Epithelial cell of proximal tubule (primary cell): ENCODE data around the gene SFMBT1. TPM values are rescaled to one million over a fixed set of nuclear protein-coding genes. Genes with fewer than 3 reads are reported as not detected.

ENCODE experiments used
- DNase-seq: peaks from one replicate; pipeline ENCODE4 v3.0.0-alpha.2; 2011; ENCODE audit warnings: low read depth
- H3K4me3 ChIP-seq: 2 replicates; pipeline ENCODE4 v1.5.1; 2011; ENCODE audit warnings: low read depth, mild to moderate bottlenecking, low read length
- total RNA-seq: library from RNA; depleted of rRNA; stranded (reverse); fragments of >200 nt; gene quantifications from 2 replicates; pipeline ENCODE4 v1.2.3, GENCODE V29; 2015
- TF ChIP-seq, protein P1 (sequence below): conservative IDR thresholded peaks from 2 replicates; pipeline ENCODE4 v1.5.1; 2012; ENCODE audit warnings: low read depth, mild to moderate bottlenecking, low read length

SFMBT1 gene
- total RNA-seq, 1 donor from 2014 or later, result 1.8 TPM

DNA sequence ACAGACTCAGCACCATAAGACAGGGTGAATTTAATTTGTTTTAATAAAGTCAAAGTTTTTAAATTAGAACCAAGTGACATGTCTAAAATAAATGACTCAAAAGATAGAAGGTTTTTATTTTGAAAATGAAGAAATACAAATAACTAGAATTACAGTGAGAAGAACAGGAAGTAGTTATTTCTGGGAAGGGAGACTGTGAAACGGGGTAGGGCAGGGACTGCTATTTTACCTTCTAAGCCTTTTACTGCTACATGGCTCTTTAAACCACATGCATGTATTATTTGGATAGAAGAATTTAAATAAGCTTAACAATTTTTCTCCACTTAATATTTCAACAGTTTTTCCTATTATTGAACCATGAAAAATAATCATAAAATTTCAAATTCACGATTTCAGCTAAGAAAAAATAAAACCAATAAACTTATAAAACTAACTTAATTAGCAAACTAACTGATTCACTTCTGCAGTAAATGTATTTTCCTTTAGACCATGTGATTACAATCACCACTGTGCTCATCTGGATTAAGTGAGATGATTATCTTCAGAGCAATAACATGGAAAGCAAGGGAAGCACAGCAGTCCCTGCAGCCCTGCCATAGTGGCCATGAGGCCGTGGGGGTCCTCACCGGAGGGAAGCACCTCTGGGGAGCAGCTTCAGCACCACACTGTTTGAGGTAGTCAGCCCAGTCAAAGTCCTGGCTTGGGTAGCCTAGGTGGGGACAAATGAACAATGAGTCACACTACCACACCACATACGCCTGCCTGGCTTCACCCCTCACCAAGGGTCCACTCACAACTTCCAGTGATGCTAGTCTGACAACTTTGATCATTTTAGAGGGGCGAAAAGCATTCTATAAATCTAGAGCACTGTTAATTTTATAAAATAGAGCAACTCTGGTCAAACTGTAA is 120.2 kb downstream of the SFMBT1 start:
- no peak overlapping the region for H3K4me3 ChIP-seq
- TF ChIP-seq, protein P1, sequence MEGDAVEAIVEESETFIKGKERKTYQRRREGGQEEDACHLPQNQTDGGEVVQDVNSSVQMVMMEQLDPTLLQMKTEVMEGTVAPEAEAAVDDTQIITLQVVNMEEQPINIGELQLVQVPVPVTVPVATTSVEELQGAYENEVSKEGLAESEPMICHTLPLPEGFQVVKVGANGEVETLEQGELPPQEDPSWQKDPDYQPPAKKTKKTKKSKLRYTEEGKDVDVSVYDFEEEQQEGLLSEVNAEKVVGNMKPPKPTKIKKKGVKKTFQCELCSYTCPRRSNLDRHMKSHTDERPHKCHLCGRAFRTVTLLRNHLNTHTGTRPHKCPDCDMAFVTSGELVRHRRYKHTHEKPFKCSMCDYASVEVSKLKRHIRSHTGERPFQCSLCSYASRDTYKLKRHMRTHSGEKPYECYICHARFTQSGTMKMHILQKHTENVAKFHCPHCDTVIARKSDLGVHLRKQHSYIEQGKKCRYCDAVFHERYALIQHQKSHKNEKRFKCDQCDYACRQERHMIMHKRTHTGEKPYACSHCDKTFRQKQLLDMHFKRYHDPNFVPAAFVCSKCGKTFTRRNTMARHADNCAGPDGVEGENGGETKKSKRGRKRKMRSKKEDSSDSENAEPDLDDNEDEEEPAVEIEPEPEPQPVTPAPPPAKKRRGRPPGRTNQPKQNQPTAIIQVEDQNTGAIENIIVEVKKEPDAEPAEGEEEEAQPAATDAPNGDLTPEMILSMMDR, result no peak
- no peak for DNase-seq

DNA sequence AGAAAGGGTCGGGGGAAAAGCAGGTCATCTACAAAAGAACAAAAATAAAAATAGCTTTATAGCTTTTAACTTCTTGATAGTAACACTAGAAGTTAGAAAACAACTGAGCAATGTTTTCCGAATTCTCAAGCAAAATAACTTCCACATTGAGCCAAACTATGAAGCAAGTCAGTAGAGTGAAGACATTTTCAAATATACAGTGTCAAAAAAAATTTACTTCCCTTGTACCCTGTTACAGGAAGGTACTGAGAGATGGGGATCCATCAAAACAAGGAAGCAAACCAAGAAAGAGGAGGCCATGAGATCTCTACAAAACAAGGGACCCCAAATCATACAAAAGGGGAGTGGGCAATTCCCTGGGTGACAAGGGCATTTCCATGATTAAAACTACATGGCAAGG is 121.9 kb downstream of the SFMBT1 start:
- TF ChIP-seq, protein P1, result no peak
- no peak for DNase-seq
- H3K4me3 ChIP-seq, result no peak overlapping the region

DNA sequence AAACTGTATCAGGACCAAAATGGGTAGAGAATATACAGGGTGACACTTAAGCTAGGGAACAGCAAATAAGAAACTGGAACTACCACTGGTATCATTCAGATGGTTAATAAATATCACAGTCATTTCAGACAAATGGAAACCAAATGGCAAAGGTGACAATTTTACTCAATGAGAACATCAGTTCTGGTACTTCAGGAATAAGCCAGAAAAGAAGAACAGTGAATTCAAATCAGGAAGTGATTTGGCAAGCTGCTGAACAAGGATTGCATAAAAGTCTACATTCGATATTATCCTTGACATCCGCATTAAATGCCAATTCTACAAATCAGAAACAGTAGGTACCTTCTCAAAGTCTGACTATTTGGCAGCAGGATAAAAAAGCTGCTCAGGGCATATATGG is 125.0 kb downstream of the SFMBT1 start:
- no peak overlapping the region for H3K4me3 ChIP-seq
- TF ChIP-seq, protein P1, result no peak
- no peak for DNase-seq

DNA sequence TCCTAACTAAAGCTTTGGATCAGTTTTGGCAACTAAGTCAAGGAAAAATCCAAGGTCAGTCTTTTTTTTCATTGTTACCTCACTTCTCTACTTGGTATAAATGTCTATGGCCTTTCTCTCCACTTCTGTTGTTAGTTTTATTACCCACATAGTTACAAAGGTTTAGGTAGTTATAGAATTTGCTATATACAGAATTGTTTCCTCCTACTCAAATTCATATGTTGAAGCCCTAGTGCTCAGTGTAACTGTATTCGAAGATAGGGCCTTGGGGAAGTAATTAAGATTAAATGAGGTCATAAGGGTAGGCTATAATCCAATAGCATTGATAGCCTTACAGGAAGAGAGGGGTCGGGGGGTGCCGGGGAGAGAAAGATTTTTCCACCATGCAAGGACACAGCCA is 128.8 kb downstream of the SFMBT1 start:
- DNase-seq, result no peak
- H3K4me3 ChIP-seq, result no peak overlapping the region
- TF ChIP-seq, protein P1, result no peak

DNA sequence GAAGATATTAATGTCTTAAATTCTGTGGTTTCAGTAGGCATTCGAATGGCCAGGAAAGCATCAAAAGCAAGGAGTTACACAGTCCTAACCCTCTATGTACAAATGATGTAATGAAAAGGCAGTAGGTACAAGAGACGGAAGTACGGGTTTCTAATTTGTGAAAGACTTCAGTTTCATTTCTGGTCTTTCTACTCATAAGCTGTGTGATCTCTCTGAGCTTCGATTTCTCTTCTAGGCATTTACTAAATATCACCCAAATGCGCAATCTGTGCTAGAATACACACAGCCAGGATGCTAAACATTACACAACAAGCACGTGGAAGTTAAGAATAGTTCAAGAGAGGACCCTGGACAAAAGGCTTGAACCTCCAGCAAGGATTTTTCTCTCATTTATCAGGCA is 130.6 kb downstream of the SFMBT1 start:
- no peak for DNase-seq
- no peak overlapping the region for H3K4me3 ChIP-seq
- TF ChIP-seq, protein P1, result no peak

DNA sequence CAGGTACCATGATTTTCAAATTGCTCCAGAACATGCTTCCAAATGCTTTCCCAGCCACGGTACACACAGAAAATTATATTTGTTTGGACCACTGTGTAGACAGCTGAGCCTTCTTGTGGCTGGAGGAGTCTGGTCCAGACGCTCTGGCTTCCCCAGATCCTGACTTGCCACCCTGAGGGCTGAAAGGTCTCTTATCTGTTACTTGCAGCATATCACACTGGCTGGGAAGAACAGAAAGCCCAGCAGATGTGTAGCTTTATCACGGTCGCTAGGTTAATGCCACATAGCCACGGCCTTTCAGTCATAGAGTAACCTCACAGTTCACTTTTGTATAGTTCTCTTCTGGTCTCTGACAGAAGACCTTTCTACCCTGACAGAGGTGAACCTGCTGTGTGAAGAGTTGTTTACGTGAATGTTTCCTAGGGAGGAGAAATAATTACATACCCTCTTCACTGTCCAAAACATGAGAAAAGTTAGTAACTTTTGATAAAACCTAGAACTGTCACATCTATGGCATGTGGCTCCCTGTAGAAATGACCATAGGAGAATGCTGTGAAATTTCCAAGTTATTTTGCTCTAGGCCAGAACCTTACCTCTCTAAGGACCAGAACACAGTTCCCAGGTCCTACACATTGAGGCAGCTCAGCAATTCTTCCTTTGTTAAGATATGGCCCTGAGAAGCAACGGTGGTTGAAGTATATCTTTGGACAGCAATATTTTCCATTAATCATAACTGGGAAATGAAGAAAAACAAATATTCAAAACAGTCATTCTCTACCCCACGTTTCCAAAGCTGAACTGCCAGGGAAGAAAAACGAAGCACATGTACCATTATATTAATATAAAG is 132.8 kb downstream of the SFMBT1 start:
- DNase-seq, result no peak
- no peak overlapping the region for H3K4me3 ChIP-seq
- TF ChIP-seq, protein P1, result no peak
